ENCODE measurements around the gene SLIT3.

Gene SLIT3

DNA sequence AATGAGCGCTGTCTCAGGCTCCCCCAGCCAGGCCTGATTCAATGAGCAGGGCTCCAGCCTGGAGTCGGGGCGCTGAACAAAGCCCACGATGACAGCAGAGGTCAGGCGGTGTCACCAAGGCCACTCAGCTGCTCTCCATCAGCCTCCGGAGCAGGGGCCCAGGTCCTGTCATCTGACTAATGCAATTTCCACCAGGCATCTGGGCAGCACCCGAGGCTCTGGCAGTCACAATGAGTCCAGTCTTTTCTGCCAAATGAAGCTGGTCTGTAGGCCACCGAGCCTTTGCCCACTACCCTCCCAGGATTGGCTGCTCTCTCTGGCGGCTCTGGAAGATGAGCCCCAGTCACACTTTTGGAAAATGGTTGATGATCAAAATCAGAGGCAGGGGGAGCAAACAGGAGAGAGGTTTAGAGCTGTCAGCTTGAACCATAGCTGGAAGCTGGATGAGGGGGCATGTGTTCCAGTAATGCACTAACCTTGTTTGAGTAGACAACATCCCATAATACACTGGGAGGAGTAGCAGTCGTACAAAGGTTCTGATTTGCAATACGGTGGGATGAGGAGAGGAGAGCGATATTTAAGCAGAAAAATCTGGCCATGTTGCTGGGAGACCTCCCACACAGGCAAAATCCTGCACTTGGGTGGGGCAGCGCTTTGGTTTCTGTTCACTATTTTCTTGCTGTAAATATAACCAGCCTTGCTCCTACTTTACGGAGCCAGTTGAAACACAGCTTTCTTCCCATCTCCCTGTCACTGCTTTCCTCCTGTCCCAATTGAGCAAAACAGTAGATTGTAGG, 415.4 kb downstream of the SLIT3 start:
- no peak for DNase-seq

DNA sequence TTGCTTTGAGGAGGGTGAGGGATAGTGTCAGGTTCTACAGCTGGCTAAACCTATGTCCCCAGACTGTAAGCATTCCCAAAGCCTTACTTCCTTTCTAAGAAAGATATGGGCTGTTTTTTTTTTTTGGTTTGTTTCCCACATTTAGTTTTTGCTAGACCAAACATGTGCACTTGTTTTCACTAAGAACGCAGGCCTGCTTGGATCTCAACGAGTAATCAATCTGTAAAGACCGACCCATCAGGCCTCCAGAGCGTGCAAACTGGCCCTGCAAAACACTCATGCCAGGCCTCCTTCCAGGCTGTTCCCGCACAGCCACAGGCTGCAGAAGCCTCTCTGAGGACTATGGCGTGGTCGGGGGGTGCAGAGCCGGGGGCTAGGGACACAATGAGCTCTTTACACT, 416.9 kb downstream of the SLIT3 start:
- no peak for DNase-seq

DNA sequence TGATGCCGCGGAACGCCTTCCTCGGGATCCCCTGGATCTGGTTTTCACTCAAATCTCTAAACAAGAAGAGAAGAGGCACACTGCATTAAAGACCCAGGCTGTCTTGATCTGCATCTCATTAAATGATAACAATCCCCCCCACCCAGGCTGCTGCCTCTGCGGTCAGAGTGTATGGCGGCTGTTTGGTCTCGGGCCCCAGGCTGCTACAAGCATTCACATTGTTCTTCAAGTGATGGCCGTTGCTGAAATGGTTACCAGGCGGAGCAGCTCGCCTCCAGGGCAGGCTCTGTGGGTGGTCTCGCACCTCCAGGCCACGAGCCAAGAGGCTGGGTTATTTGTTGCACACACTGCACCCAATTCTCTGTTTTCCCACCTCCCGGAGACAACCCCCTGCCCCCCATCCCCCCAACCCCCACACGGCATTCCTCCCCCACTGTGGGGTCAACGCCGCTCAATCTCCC, 417.6 kb downstream of the SLIT3 start:
- DNase-seq: no peak

GRCh38 chr5:168882283-168882682, 418.7 kb downstream of the SLIT3 start:
- DNase-seq: no peak

DNA sequence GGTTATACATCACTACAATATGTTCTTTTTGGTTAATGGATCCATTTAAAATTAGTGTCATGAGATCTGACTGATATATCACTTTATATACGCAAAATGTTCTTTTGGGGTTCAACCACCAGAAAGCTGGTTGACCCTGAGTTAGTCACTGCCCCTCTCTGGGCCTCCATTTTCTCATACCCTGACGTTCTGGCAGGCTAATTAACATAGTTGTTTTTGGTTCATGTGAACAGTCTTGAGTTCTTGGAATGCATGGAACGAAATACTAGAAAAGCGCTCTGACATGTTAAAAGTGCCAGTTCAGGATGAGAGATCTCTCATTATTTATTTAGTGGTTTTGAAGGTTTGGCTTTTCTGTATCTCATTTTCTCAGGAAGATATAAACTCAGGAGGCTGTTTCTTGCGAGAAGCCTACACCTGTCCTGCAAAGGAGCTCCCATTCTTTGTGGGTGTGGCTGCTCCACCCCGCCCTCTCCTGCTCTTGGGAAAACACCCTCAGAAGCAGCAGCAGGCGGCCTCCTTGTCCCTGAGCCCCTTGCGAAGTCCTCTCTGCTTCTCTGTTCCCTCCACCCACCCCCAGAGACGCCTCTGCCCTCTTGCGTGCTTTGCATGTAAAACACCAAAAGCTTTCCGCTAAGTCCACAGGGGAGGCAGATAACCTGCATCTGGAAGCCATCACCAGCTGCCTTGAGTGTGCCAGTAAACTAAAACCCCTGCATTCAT, 419.4 kb downstream of the SLIT3 start:
- DNase-seq: no peak

- no peak for DNase-seq
These were observed 421.0 kb downstream of the SLIT3 start for GRCh38 chr5:168879929-168880328.

GRCh38 chr5:168879331-168879730, 421.6 kb downstream of the SLIT3 start:
- no peak for DNase-seq

DNA sequence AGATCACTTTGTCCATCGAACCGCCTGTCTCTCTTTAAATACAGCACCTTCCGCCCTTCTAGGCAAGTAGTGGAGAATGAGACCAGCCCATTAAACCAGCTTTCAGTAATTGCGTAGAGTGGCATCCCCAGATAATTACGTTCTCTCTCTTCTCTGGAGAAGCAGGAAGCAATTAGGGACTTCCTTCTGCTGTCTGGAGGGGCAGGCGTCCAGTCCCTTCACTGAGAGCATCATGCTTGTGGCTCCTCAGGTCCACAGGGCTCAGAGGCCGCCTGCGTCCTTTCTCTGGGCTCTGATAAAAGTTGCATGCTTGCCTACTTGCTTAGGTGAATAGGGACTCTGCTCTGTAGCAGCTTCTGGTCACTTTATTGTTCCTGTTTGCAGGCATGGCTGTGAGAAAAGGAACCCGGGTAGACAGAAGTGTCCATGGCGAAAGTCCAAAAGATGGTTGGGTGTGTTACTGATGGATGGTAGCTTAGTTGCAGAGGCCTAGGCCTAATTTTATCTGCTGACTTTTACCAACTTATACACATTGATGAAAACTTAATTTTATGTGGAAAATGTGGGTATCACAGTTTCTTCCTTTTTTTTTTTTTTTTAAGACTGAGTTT, 422.7 kb downstream of the SLIT3 start:
- DNase-seq: no peak

GRCh38 chr5:168877132-168877892, 423.6 kb downstream of the SLIT3 start:
- no peak for DNase-seq

- DNase-seq: no peak
These were observed 424.5 kb downstream of the SLIT3 start for GRCh38 chr5:168876419-168876818.

GRCh38 chr5:168875832-168876231, 425.1 kb downstream of the SLIT3 start:
- peak; percentile 39 for DNase-seq

DNA sequence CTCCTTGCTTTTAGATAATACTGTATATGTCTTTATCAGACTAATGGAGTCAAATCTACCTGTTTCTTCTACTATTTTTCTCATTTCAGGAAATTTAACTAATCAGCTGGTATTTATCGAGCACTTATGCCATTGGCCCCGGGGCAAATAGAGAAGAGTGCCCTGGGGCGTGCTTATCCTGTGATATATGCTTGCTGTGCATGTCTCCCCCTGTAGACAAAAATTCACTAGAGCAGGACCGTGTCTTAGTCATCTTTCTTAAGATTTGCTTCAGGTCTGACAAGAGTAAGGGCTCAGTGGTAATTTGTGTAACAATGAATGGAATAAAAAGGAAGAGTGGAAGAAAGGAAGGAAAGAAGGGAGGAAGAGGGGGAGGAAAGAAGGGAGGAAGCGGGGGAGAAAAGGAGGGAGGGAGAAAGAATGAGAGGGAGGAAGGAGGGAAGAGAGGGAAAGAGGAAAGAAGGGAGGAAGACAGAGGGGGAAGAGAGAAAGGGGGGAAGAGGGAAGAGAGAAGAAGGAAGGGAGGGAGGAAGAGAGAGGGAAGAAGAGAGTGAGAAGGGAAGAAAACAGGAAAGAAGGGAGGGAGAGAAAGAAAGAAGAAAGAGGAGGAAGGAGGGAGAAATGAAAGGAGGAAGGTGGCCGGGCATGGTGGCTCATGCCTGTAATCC, 426.1 kb downstream of the SLIT3 start:
- DNase-seq: no peak

DNA sequence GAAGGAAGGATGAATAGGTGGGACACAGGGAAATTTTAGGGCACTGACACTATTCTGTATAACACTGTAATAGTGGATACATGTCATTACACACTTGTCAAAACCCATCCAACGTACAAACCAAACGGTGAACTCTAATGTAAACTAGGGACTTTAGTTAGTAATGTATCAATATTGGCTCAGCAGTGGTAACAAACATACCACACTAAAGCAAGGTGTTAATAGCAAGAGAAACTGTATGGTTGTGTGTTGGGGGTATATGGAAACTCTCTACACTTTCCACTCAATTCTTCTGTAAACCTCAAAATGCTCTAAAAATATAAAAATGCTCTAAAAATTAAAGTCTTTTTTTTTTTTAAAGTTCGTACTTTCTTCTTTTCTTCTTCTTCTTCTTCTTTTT, 428.7 kb downstream of the SLIT3 start:
- no peak for DNase-seq

DNA sequence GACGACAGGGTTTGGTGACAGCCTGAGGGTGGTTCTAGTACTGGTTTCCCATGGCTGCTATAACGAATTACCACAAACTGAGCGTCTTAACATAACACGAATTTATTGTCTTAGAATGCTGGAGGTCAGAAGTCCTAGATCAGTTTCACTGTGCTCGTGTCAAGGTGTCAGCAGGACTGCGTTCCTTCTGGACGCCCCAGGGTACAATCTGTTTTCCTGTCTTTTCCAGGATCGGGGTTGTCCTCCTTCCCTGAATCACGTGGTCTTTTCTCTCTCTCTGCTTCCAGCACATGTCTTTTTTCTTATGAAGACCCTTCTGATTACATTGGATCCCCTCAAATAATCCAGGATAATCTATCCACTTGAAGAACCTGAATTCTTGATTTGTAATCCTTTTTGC, 430.0 kb downstream of the SLIT3 start:
- DNase-seq: no peak

- peak; percentile 77 for DNase-seq
These were observed 431.2 kb downstream of the SLIT3 start for GRCh38 chr5:168869615-168870227.

DNA sequence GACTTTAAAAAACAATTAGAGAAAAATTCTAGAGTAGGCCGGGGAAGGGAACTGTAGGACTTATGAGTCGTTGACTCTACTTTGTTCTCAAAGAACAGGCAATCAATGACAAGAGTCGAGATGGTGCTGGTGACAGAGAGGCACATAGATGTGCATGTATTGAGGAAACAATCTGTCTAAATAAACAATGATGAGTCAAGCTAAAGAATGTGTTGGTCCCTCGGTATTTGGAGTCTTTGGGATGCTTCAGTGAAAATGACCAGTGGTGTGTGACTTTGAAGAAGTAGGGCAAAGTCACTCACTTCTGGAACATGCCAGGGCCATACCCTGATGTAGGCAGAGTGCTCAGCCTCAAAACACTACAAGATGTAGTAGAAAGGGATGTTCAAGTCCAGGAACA, 433.7 kb downstream of the SLIT3 start:
- no peak for DNase-seq

GRCh38 chr5:168865968-168866367, 435.0 kb downstream of the SLIT3 start:
- DNase-seq: peak; percentile 23

DNA sequence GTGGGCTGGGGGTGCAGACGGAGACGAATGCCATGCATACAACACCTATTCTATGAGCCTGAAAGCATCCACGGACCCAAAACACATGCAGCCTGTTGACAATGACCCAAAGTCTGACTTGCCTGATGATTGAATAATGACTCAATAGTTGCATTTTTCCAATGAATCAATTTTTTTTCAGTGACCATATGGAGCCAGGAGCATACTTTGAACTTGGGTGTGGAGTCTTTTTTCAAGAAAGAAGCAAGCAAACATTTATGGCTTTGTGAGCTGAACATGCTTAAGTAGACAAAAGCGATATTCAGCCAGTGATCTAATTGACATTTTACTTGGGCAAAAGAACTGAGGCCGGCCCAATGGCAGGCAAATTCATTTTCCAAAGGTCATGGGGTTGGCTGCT, 437.9 kb downstream of the SLIT3 start:
- no peak for DNase-seq

- no peak for DNase-seq
These were observed 440.4 kb downstream of the SLIT3 start for GRCh38 chr5:168860503-168860902.

DNA sequence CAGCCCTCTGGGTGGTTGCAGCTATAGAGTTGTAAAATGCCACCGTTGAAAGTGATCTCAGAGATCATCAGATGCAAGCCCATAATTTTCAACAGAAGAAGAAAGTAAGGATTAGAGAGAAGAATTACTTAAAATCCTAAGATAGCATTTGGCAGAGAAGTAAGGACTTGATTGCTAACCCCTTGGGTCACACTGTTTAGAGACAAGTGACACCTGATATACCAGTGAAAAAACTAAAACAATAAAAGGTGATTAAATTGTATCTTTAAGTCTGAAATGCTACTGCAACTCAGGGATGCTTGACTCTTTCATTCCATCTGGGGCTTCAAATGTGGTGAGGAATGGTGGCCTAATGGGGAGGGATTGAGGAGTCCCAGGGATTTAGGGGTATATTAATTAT, 440.9 kb downstream of the SLIT3 start:
- DNase-seq: no peak

GRCh38 chr5:168859471-168859870, 441.5 kb downstream of the SLIT3 start:
- no peak for DNase-seq

DNA sequence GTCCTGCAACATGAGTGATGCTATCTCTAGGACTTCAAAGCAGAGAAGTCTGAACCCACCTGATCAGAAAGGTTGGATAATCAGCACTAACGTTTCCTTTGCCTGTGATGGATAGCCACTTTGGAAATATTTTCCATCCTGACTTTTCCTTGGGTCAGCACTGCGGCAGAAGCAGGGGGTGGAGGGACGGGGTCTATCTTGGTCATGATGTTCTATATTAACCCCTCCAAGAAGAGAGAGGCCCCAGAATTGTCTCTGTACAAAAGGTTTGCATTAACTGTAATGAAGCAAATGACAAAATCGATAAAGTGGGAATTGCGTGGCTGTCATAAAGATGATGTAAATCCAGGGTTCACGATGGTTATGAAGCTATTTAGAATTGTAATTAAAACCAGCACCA, 441.9 kb downstream of the SLIT3 start:
- DNase-seq: no peak

Data from fibroblast of skin of abdomen (primary cell).